CD4-positive, alpha-beta T cell treated with Interleukin-2 at 100 ng/mL for 4 hours (primary cell): Measurements from ENCODE around the gene DPT.
"Not testable (repeated sequence)": the region's sequence is repeated elsewhere in the genome, so short reads cannot be mapped to it uniquely, and the experiment has no call there.

Experiments
- DNase-seq: peaks from one replicate; pipeline ENCODE4 v3.0.0-alpha.2; 2020; ENCODE audit warnings: low spot score

Gene DPT

GRCh38 chr1:168728473-168729404 lies at the start of gene DPT:
TSS of gene DPT (minus strand) at chr1:168729206. CDS start at chr1:168729174, 32 bp downstream.
- no peak for DNase-seq

- no peak for DNase-seq
Observed at GRCh38 chr1:168775366-168775765, 46.4 kb upstream of the DPT start.

GRCh38 chr1:168774241-168774640 lies 45.2 kb upstream of the DPT start:
- DNase-seq: no peak

- no peak for DNase-seq
Observed at GRCh38 chr1:168772428-168773060, 43.5 kb upstream of the DPT start.

GRCh38 chr1:168771104-168771630 lies 42.2 kb upstream of the DPT start:
- DNase-seq: no peak

GRCh38 chr1:168769893-168770292 lies 40.9 kb upstream of the DPT start:
- DNase-seq: not testable (repeated sequence)

GRCh38 chr1:168767894-168768584 lies 39.0 kb upstream of the DPT start:
- DNase-seq: no peak

GRCh38 chr1:168766568-168766967 lies 37.6 kb upstream of the DPT start:
- no peak for DNase-seq

GRCh38 chr1:168763031-168763430 lies 34.0 kb upstream of the DPT start:
- no peak for DNase-seq

- no peak for DNase-seq
Observed at GRCh38 chr1:168762473-168762872, 33.5 kb upstream of the DPT start.

- DNase-seq: no peak
Observed at GRCh38 chr1:168760781-168761180, 31.8 kb upstream of the DPT start.

- DNase-seq: no peak
Observed at GRCh38 chr1:168760241-168760640, 31.2 kb upstream of the DPT start.

- no peak for DNase-seq
Observed at GRCh38 chr1:168759077-168759476, 30.1 kb upstream of the DPT start.

- no peak for DNase-seq
Observed at GRCh38 chr1:168758503-168758902, 29.5 kb upstream of the DPT start.

GRCh38 chr1:168755800-168756418 lies 26.9 kb upstream of the DPT start:
- DNase-seq: no peak

- no peak for DNase-seq
Observed at GRCh38 chr1:168752171-168752832, 23.3 kb upstream of the DPT start.

GRCh38 chr1:168751195-168751650 lies 22.2 kb upstream of the DPT start:
- no peak for DNase-seq

- DNase-seq: no peak
Observed at GRCh38 chr1:168742994-168743650, 14.1 kb upstream of the DPT start.

- no peak for DNase-seq
Observed at GRCh38 chr1:168742386-168742785, 13.4 kb upstream of the DPT start.

- no peak for DNase-seq
Observed at GRCh38 chr1:168739908-168740307, 10.9 kb upstream of the DPT start.

GRCh38 chr1:168736520-168736919 lies 7.5 kb upstream of the DPT start:
- no peak for DNase-seq
